GM12872 (cell line): Measurements from ENCODE around the gene LPCAT1.

Source experiments
- CTCF ChIP-seq: IDR thresholded peaks from 3 replicates; pipeline ENCODE4 v1.5.1; 2011; ENCODE audit warnings: low read depth, mild to moderate bottlenecking, low read length, moderate library complexity; ENCODE audit not compliant: insufficient read depth

Gene LPCAT1

GRCh38 chr5:1549475-1550030 lies 25.8 kb upstream of the LPCAT1 start:
- TF ChIP-seq CTCF: no peak

GRCh38 chr5:1548702-1549474 lies 25.1 kb upstream of the LPCAT1 start:
- no peak for TF ChIP-seq CTCF

GRCh38 chr5:1547655-1548054 lies 23.9 kb upstream of the LPCAT1 start:
- no peak for TF ChIP-seq CTCF

GRCh38 chr5:1547236-1547635 lies 23.5 kb upstream of the LPCAT1 start:
- TF ChIP-seq CTCF: no peak

GRCh38 chr5:1546556-1546955 lies 22.8 kb upstream of the LPCAT1 start:
- TF ChIP-seq CTCF: no peak

- no peak for TF ChIP-seq CTCF
These were observed 22.1 kb upstream of the LPCAT1 start for GRCh38 chr5:1545805-1546355.

- TF ChIP-seq CTCF: no peak
These were observed 21.5 kb upstream of the LPCAT1 start for GRCh38 chr5:1545126-1545804.
